ENCODE data around the gene SLC23A2. TPM values are rescaled to one million over a fixed set of nuclear protein-coding genes. Genes with fewer than 3 reads are reported as not detected.
"Not testable (repeated sequence)": the region's sequence is repeated elsewhere in the genome, so short reads cannot be mapped to it uniquely, and the experiment has no call there.

SLC23A2 gene
- total RNA-seq, 2 donors from 2014 or later = 21.0 to 39.1 TPM

DNA sequence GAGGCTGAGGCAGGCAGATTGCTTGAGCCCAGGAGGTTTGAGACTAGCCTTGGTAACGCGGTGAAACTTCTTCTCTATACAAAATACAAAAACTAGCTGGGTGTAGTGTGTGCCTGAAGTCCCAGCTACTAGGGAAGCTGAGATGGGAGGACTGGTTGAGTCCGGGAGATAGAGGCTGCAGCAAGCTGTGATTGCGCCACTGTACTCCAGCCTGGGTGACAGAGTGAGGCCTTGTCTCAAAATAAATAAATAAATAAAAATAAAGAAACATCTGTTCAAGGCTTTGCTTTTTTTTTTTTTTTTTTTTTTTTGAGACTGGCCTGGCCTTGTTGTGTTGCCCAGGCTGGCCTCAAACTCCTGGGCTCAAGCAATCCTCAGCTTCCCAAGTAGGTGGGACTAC is 23.7 kb upstream of the SLC23A2 start:
- DNase-seq (ENCODE audit: low spot score) = no peak
- Histone ChIP-seq H3K36me3 (no peaks in the 10 kb centered on the region), H3K4me3 (no peak overlapping the region), H3K4me1 (replicated peaks) (no peaks in the 10 kb centered on the region), H3K27ac (no peak overlapping the region), H3K27me3 (replicated peaks; ENCODE audit: insufficient read depth) (no peaks in the 10 kb centered on the region), H3K9me3 (no peaks in the 10 kb centered on the region)
- intact Hi-C loops (cut with DNase I) = no loop called here
- TF ChIP-seq POLR2AphosphoS5 (IDR thresholded peaks at IDR 0.05) (no peak), POLR2A (IDR thresholded peaks at IDR 0.05) (no peak)
- TF ChIP-seq, protein P1, sequence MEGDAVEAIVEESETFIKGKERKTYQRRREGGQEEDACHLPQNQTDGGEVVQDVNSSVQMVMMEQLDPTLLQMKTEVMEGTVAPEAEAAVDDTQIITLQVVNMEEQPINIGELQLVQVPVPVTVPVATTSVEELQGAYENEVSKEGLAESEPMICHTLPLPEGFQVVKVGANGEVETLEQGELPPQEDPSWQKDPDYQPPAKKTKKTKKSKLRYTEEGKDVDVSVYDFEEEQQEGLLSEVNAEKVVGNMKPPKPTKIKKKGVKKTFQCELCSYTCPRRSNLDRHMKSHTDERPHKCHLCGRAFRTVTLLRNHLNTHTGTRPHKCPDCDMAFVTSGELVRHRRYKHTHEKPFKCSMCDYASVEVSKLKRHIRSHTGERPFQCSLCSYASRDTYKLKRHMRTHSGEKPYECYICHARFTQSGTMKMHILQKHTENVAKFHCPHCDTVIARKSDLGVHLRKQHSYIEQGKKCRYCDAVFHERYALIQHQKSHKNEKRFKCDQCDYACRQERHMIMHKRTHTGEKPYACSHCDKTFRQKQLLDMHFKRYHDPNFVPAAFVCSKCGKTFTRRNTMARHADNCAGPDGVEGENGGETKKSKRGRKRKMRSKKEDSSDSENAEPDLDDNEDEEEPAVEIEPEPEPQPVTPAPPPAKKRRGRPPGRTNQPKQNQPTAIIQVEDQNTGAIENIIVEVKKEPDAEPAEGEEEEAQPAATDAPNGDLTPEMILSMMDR (IDR thresholded peaks at IDR 0.05) = no peak
- 91% methylated on average over 4 of the region's 4 CpGs for WGBS

GRCh38 chr20:5024103-5024502 is 22.8 kb upstream of the SLC23A2 start:
- H3K4me1 ChIP-seq (replicated peaks) = no peaks in the 10 kb centered on the region
- H3K27me3 ChIP-seq (replicated peaks; ENCODE audit: insufficient read depth) = no peaks in the 10 kb centered on the region
- H3K4me3 ChIP-seq = no peak overlapping the region
- H3K9me3 ChIP-seq = no peaks in the 10 kb centered on the region
- 83% methylated on average over 6 of the region's 6 CpGs for WGBS
- no peak overlapping the region for H3K27ac ChIP-seq
- intact Hi-C loops (cut with DNase I) = no loop called here
- no peaks in the 10 kb centered on the region for H3K36me3 ChIP-seq
- DNase-seq (ENCODE audit: low spot score) = no peak
- TF ChIP-seq, protein P1 (IDR thresholded peaks at IDR 0.05) = no peak
- TF ChIP-seq POLR2AphosphoS5 (IDR thresholded peaks at IDR 0.05) = no peak
- no peak for TF ChIP-seq POLR2A (IDR thresholded peaks at IDR 0.05)

DNA sequence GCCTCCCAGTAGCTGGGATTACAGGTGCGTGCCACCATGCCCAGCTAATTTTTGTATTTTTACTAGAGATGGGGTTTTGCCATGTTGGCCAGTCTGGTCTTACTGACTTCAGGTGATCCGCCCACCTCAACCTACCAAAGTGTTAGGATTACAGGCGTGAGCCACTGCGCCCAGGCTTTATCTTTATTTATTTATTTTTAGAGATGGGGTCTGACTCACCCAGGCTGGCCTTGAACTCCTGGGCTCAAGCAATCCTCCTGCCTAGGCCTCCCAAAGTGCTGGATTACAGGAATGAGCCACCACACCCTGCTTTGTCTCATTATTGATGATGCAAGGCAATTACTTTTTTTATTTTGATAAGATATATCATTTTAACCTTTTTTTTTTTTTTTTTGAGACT is 21.9 kb upstream of the SLC23A2 start:
- DNase-seq (ENCODE audit: low spot score); H3K27me3 ChIP-seq (replicated peaks; ENCODE audit: insufficient read depth); H3K36me3 ChIP-seq; intact Hi-C loops (cut with DNase I); H3K27ac ChIP-seq; H3K9me3 ChIP-seq; H3K4me1 ChIP-seq (replicated peaks); H3K4me3 ChIP-seq: not testable (repeated sequence)
- WGBS = 81% methylated on average over 4 of the region's 4 CpGs

GRCh38 chr20:5020760-5021159 is 19.4 kb upstream of the SLC23A2 start:
- DNase-seq (ENCODE audit: low spot score) = no peak
- Histone ChIP-seq H3K27me3 (replicated peaks; ENCODE audit: insufficient read depth) (no peaks in the 10 kb centered on the region), H3K4me1 (replicated peaks) (no peaks in the 10 kb centered on the region), H3K9me3 (no peaks in the 10 kb centered on the region), H3K4me3 (no peak overlapping the region), H3K27ac (no peak overlapping the region), H3K36me3 (no peaks in the 10 kb centered on the region)
- no peak for TF ChIP-seq POLR2A (IDR thresholded peaks at IDR 0.05)
- no peak for TF ChIP-seq POLR2AphosphoS5 (IDR thresholded peaks at IDR 0.05)
- intact Hi-C loops (cut with DNase I) = no loop called here
- WGBS = 84% methylated on average over 5 of the region's 5 CpGs

DNA sequence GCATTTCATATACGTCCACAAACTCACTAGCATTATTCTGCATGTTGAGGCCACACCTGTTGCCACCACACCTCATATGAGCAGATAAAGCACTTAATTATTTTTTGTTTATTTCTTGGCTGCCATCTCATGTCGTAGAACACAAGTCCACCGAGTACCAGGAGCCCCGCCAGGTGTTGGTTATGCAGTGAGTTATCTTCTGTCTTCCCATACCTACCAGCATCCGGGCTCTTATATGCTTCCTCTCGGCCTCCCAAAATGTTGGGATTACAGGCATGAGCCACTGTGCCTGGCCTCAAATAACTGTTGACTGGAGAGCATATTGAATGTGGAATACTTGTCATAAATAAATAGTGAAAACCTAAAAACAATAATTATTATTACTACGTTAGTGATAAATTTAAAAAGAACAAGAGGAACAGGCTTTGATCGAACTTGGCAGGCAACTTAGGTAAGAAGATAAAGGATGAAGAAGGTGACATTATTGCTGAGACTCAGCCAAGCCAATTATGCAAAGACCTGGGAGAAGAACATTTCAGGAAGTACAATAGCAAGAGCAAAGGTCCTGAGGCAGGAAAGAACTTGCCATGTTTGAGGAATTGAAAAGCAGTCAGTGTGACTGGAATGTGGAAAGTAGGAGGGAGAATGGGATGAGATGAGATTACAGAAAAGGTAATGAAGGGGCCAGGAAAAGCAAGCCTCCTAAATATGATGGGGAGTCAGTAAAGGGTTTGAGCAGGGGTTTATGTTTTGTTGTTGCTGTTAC is 12.6 kb upstream of the SLC23A2 start:
- TF ChIP-seq, protein P1 (IDR thresholded peaks at IDR 0.05) = no peak
- TF ChIP-seq POLR2A (IDR thresholded peaks at IDR 0.05) = no peak
- no peak for TF ChIP-seq POLR2AphosphoS5 (IDR thresholded peaks at IDR 0.05)
- H3K9me3 ChIP-seq = no peaks in the 10 kb centered on the region
- no peaks in the 10 kb centered on the region for H3K36me3 ChIP-seq
- no peaks in the 10 kb centered on the region for H3K27me3 ChIP-seq (replicated peaks; ENCODE audit: insufficient read depth)
- H3K4me3 ChIP-seq = no peak overlapping the region
- no peaks in the 10 kb centered on the region for H3K4me1 ChIP-seq (replicated peaks)
- DNase-seq (ENCODE audit: low spot score) = no peak
- WGBS = 83% methylated on average over 8 of the region's 8 CpGs
- intact Hi-C loops (cut with DNase I) = no loop called here
- no peak overlapping the region for H3K27ac ChIP-seq

GRCh38 chr20:5008759-5009158 is 7.4 kb upstream of the SLC23A2 start:
- Histone ChIP-seq H3K4me1 (replicated peaks) (no peaks in the 10 kb centered on the region), H3K27ac (no peak overlapping the region), H3K36me3 (no peaks in the 10 kb centered on the region), H3K4me3 (no peak overlapping the region), H3K27me3 (replicated peaks; ENCODE audit: insufficient read depth) (no peaks in the 10 kb centered on the region), H3K9me3 (no peaks in the 10 kb centered on the region)
- TF ChIP-seq, protein P1 (IDR thresholded peaks at IDR 0.05) = no peak
- TF ChIP-seq POLR2A (IDR thresholded peaks at IDR 0.05) = no peak
- TF ChIP-seq POLR2AphosphoS5 (IDR thresholded peaks at IDR 0.05) = no peak
- WGBS = 51% methylated on average over 5 of the region's 5 CpGs
- intact Hi-C loops (cut with DNase I) = no loop called here
- DNase-seq (ENCODE audit: low spot score) = no peak

All from prostate gland (tissue), 2 donors.